Body of pancreas (tissue), 4 donors: ENCODE results near the gene MYADML2. TPM values are rescaled to one million over a fixed set of nuclear protein-coding genes. Genes with fewer than 3 reads are reported as not detected.

Experiments used
- ATAC-seq: fragments of 150-250 bp; one replicate; pipeline ENCODE4 v1.9.1; 2016
- DNase-seq, 4 donors: peaks; one replicate each; pipeline ENCODE4 v3.0.0-alpha.2; 2019
- H3K27ac ChIP-seq, 4 donors: fragments of 200-600 bp; sonication (generic); 1 replicate in 3 of 4; 2 replicates in 1 of 4; pipeline versions ENCODE4 v1.5.1 to v1.6.1; 2016 to 2019; ENCODE audit warnings: mild to moderate bottlenecking in 1 of 4, mixed read lengths in 1 of 4, moderate library complexity in 1 of 4
- H3K27me3 ChIP-seq, 2 donors: fragments of 200-600 bp; sonication (generic); one replicate each; pipeline ENCODE4 v1.6.0; 2016; ENCODE audit warnings: mild to moderate bottlenecking in 1 of 2
- H3K36me3 ChIP-seq, 2 donors: fragments of 200-600 bp; sonication (generic); replicated peaks in 1 of 2; 2 replicates each; pipeline ENCODE4 v1.5.1; 2016; ENCODE audit warnings: low read depth in 2 of 2; ENCODE audit not compliant: insufficient read depth in 1 of 2
- H3K4me1 ChIP-seq: fragments of 200-600 bp; sonication (generic); one replicate; pipeline ENCODE4 v1.6.0; 2016
- H3K4me3 ChIP-seq, 2 donors: fragments of 200-600 bp; sonication (generic); 1 replicate in 1 of 2; 2 replicates in 1 of 2; pipeline ENCODE4 v1.5.1; 2016 to 2019
- H3K9me3 ChIP-seq, 3 donors: fragments of 200-600 bp; sonication (generic); 1 replicate in 2 of 3; 2 replicates in 1 of 3; pipeline ENCODE4 v1.5.1; 2016
- CTCF ChIP-seq, 7 experiments: fragments of 450-650 bp in 4 of 7; fragments of 200-600 bp in 3 of 7; sonication (generic) in 3 of 7; IDR thresholded peaks; one replicate each; pipeline ENCODE4 v1.5.1; 2016 to 2019; ENCODE audit warnings: antibody characterized with exemption in 7 of 7
- POLR2A ChIP-seq, 3 donors: fragments of 450-650 bp; IDR thresholded peaks; one replicate each; pipeline ENCODE4 v1.6.1; 2016; ENCODE audit warnings: antibody characterized with exemption in 3 of 3, mild to moderate bottlenecking in 2 of 3
- WGBS, 2 donors: methylation state at CpG; one replicate each; pipeline ENCODE4 v1.1.5; 2017; 5-methylcytosine and 5-hydroxymethylcytosine counted together
- intact Hi-C: fragments of 100-400 bp; cut with DNase I; formaldehyde crosslinking; loops from one replicate; pipeline ENCODE4 v1.15.1; 2023
- total RNA-seq, 2 donors: library from RNA; depleted of rRNA; stranded (reverse); fragments of >200 nt; gene quantifications; one replicate each; pipeline ENCODE4 v1.1.0, GENCODE V29; 2016

The MYADML2 gene
- total RNA-seq, 2 donors from 2014 or later, result not detected

GRCh38 chr17:81956607-81957589 lies 9.9 kb upstream of the MYADML2 start:
- H3K9me3 ChIP-seq, result no peaks in the 10 kb centered on the region
- H3K27me3 ChIP-seq, result peaks cover 6 to 21% of the 10 kb centered on the region in 2 donors
- H3K27ac ChIP-seq, result no peak overlapping the region
- H3K36me3 ChIP-seq, result no peaks in the 10 kb centered on the region
- TF ChIP-seq CTCF (IDR thresholded peaks at IDR 0.05), result no peak
- no peak for TF ChIP-seq POLR2A (IDR thresholded peaks at IDR 0.05)
- no peak for DNase-seq
- intact Hi-C loops, result loop anchor here (10.0 kb wide), 1 partner anchor 198 kb away; no protein-coding TSS in a partner anchor
- ATAC-seq, result no peak
- H3K4me3 ChIP-seq, result no peak overlapping the region
- peaks cover 23% of the 10 kb centered on the region for H3K4me1 ChIP-seq
- 72 to 78% methylated on average over 8 to 44 of the region's 45 CpGs for WGBS, 2 donors

GRCh38 chr17:81955756-81956544 lies 8.9 kb upstream of the MYADML2 start:
- H3K9me3 ChIP-seq, result no peaks in the 10 kb centered on the region
- no peaks in the 10 kb centered on the region for H3K36me3 ChIP-seq
- peaks cover 6 to 16% of the 10 kb centered on the region in 2 donors for H3K27me3 ChIP-seq
- DNase-seq (no peak), ATAC-seq (no peak)
- 35 to 73% methylated on average over 2 to 12 of the region's 13 CpGs for WGBS, 2 donors
- no peak overlapping the region for H3K27ac ChIP-seq
- peaks cover 18% of the 10 kb centered on the region for H3K4me1 ChIP-seq
- H3K4me3 ChIP-seq, result no peak overlapping the region
- TF ChIP-seq POLR2A (IDR thresholded peaks at IDR 0.05), result no peak
- no peak for TF ChIP-seq CTCF (IDR thresholded peaks at IDR 0.05)
- intact Hi-C loops, result loop anchor here (10.0 kb wide), 1 partner anchor 199 kb away; no protein-coding TSS in a partner anchor

GRCh38 chr17:81955058-81955681 lies 8.1 kb upstream of the MYADML2 start:
- Histone ChIP-seq H3K9me3 (no peaks in the 10 kb centered on the region), H3K27me3 (peaks cover 2 to 11% of the 10 kb centered on the region in 2 donors), H3K36me3 (no peaks in the 10 kb centered on the region), H3K4me1 (peaks cover 12% of the 10 kb centered on the region), H3K27ac (no peak overlapping the region), H3K4me3 (no peak overlapping the region)
- DNase-seq, result no peak
- 90 to 92% methylated on average over 18 to 26 of the region's 26 CpGs for WGBS, 2 donors
- intact Hi-C loops, result loop anchor here (10.0 kb wide), 1 partner anchor 200 kb away; no protein-coding TSS in a partner anchor
- ATAC-seq, result no peak
- no peak for TF ChIP-seq POLR2A (IDR thresholded peaks at IDR 0.05)
- TF ChIP-seq CTCF (IDR thresholded peaks at IDR 0.05), result no peak

GRCh38 chr17:81954131-81955057 lies 7.4 kb upstream of the MYADML2 start:
- no peak for ATAC-seq
- 79% methylated on average over 18 to 19 of the region's 19 CpGs for WGBS, 2 donors

More at GRCh38 chr17:81954131-81955057, 7.4 kb upstream of the MYADML2 start:
- no peak for DNase-seq
- Histone ChIP-seq H3K9me3 (no peaks in the 10 kb centered on the region), H3K36me3 (no peaks in the 10 kb centered on the region), H3K27me3 (peaks cover 0 to 7% of the 10 kb centered on the region in 2 donors), H3K4me3 (no peak overlapping the region), H3K27ac (no peak overlapping the region), H3K4me1 (peaks cover 4% of the 10 kb centered on the region)
- intact Hi-C loops, result loop anchor here (10.0 kb wide), 1 partner anchor 200 kb away; no protein-coding TSS in a partner anchor
- TF ChIP-seq POLR2A (IDR thresholded peaks at IDR 0.05) (no peak), CTCF (IDR thresholded peaks at IDR 0.05) (no peak)
